ENCODE results near the gene SLC15A5.

SLC15A5 gene

GRCh38 chr12:16155938-16156337 lies 121.5 kb downstream of the SLC15A5 start:
- H3K36me3 ChIP-seq (ENCODE audit: low read length) = no peaks in the 10 kb centered on the region
- no peaks in the 10 kb centered on the region for H3K27me3 ChIP-seq (ENCODE audit: low read length)
- H2AFZ ChIP-seq (ENCODE audit: low read depth, low read length, severe bottlenecking) = no peak overlapping the region
- H4K20me1 ChIP-seq (ENCODE audit: low read depth, low read length) = no peaks in the 10 kb centered on the region
- no peaks in the 10 kb centered on the region for H3K9me2 ChIP-seq (replicated peaks; ENCODE audit: insufficient read depth, low read length)
- no peak overlapping the region for H3K4me3 ChIP-seq (ENCODE audit: insufficient read depth, low read length, poor library complexity, severe bottlenecking)
- TF ChIP-seq EZH2phosphoT487 (conservative IDR thresholded peaks at IDR 0.05; ENCODE audit: low read length) (no peak), CTCF (IDR thresholded peaks at IDR 0.05; ENCODE audit: insufficient read depth, low read length, poor library complexity, severe bottlenecking) (no peak)
- no peaks in the 10 kb centered on the region for H3F3A ChIP-seq (ENCODE audit: insufficient read depth)
- no peak overlapping the region for H3K27ac ChIP-seq (ENCODE audit: low read depth, low read length)
- H3K79me2 ChIP-seq (ENCODE audit: insufficient read depth, low read length) = no peaks in the 10 kb centered on the region
- no peaks in the 10 kb centered on the region for H3K9me3 ChIP-seq (ENCODE audit: insufficient read depth, low read length)
- H3K9ac ChIP-seq (ENCODE audit: low read length) = no peak overlapping the region
- no peak overlapping the region for H3K4me2 ChIP-seq (ENCODE audit: low read depth, low read length, poor library complexity, severe bottlenecking)

- Histone ChIP-seq H3K4me2 (ENCODE audit: low read depth, low read length, poor library complexity, severe bottlenecking) (no peak overlapping the region), H3K9me3 (ENCODE audit: insufficient read depth, low read length) (no peaks in the 10 kb centered on the region), H3K36me3 (ENCODE audit: low read length) (no peaks in the 10 kb centered on the region), H4K20me1 (ENCODE audit: low read depth, low read length) (no peaks in the 10 kb centered on the region), H3K9ac (ENCODE audit: low read length) (no peak overlapping the region), H3K27me3 (ENCODE audit: low read length) (no peaks in the 10 kb centered on the region), H3K9me2 (replicated peaks; ENCODE audit: insufficient read depth, low read length) (no peaks in the 10 kb centered on the region), H3K27ac (ENCODE audit: low read depth, low read length) (no peak overlapping the region), H3K4me3 (ENCODE audit: insufficient read depth, low read length, poor library complexity, severe bottlenecking) (no peak overlapping the region), H3K79me2 (ENCODE audit: insufficient read depth, low read length) (no peaks in the 10 kb centered on the region), H2AFZ (ENCODE audit: low read depth, low read length, severe bottlenecking) (no peak overlapping the region), H3F3A (ENCODE audit: insufficient read depth) (no peaks in the 10 kb centered on the region)
- TF ChIP-seq CTCF (IDR thresholded peaks at IDR 0.05; ENCODE audit: insufficient read depth, low read length, poor library complexity, severe bottlenecking) = no peak
- TF ChIP-seq EZH2phosphoT487 (conservative IDR thresholded peaks at IDR 0.05; ENCODE audit: low read length) = no peak
Measured at GRCh38 chr12:16154990-16155389, 122.5 kb downstream of the SLC15A5 start.

- Histone ChIP-seq H3F3A (ENCODE audit: insufficient read depth) (no peaks in the 10 kb centered on the region), H3K4me2 (ENCODE audit: low read depth, low read length, poor library complexity, severe bottlenecking) (no peak overlapping the region), H3K4me3 (ENCODE audit: insufficient read depth, low read length, poor library complexity, severe bottlenecking) (no peak overlapping the region), H3K9me2 (replicated peaks; ENCODE audit: insufficient read depth, low read length) (no peaks in the 10 kb centered on the region), H2AFZ (ENCODE audit: low read depth, low read length, severe bottlenecking) (no peak overlapping the region), H3K27me3 (ENCODE audit: low read length) (0 out of 2 replicates have a peak, but pooled peaks cover 2% of the 10 kb centered on the region), H3K9me3 (ENCODE audit: insufficient read depth, low read length) (no peaks in the 10 kb centered on the region), H3K36me3 (ENCODE audit: low read length) (no peaks in the 10 kb centered on the region), H4K20me1 (ENCODE audit: low read depth, low read length) (no peaks in the 10 kb centered on the region), H3K9ac (ENCODE audit: low read length) (no peak overlapping the region), H3K27ac (ENCODE audit: low read depth, low read length) (no peak overlapping the region), H3K79me2 (ENCODE audit: insufficient read depth, low read length) (no peaks in the 10 kb centered on the region)
- TF ChIP-seq CTCF (IDR thresholded peaks at IDR 0.05; ENCODE audit: insufficient read depth, low read length, poor library complexity, severe bottlenecking) (no peak), EZH2phosphoT487 (conservative IDR thresholded peaks at IDR 0.05; ENCODE audit: low read length) (no peak)
Measured at GRCh38 chr12:16152885-16153673, 124.4 kb downstream of the SLC15A5 start.
